ACHN (cell line): ENCODE results near the gene VCL.
"Not testable (repeated sequence)": the region's sequence is repeated elsewhere in the genome, so short reads cannot be mapped to it uniquely, and the experiment has no call there.

ENCODE experiments used
- DNase-seq: peaks from one replicate; pipeline ENCODE4 v3.0.0-alpha.2; 2015
- in situ Hi-C: cut with HindIII; loops from 2 replicates; pipeline ENCODE4 v1.10.0; 2017; ENCODE audit warnings: low sequenced_read_pairs, low pct_ligation_motif_present, low pct_unique_long_range_greater_than_20kb

Gene VCL

DNA sequence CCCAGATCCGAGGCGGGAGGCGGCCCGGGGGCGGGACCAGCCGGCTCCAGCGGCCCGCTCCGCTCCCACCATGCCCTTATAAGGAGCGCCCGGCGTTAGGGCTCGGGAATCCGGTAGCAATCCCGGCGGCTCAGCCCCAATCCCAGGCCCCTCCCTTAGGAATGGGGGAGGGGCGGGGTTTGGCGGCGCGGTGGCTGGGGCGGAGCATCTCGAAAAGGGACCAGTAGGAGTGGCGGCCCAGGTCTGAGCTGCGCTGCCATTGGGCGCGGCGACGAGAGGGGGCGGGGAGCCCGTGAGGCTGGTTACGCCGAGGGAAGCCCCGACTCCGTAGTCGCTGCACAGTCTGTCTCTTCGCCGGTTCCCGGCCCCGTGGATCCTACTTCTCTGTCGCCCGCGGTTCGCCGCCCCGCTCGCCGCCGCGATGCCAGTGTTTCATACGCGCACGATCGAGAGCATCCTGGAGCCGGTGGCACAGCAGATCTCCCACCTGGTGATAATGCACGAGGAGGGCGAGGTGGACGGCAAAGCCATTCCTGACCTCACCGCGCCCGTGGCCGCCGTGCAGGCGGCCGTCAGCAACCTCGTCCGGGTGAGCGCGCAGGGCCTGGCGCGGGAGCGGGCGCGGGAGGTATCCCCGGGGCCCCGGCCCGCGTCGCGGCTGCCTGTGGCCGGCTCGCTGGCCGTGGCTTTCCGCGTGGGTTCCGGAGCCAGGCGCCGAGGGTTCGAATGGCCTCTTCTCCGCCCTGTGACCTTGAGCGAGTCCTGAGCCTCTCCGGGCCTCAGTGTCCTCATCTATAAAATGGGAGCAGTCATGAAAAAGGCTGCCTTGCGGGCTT, at the start of gene VCL:
Gene VCL (plus strand): TSS at position 330 of the 836 bp plus-strand sequence. CDS start 92 bp downstream, at position 422.
- DNase-seq, result peak; percentile 98
- in situ Hi-C loops, result no loop called here

DNA sequence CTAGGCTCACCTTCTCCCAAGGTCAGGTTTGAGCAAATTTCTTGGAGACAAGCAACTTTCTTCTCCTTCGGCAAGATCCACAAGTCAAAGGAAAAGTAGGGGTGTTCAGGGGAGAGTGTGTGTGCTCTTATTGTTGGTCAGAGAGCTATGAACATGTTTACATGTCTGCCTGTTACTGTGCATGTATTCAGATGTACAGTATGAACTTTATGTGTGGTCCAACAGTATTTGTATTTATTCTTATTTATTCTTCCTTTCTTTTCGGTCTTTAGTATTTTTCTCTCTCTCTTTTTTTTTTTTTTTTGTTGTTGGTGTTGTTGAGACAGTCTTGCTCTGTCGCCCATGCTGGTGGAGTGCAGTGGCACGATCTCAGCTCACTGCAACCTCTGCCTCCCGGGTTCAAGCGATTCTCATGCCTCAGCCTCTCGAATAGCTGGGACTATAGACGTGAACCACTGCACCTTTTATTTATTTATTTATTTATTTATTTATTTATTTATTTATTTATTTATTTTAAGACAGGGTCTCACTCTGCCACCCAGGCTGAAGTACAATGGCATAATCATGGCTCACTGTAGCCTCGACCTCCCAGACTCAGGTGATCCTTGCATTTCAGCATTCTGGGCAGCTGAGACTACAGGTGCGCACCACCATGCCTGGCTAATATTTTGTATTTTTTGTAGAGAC, 48.8 kb upstream of the VCL start:
- in situ Hi-C loops, result no loop called here
- no peak for DNase-seq

DNA sequence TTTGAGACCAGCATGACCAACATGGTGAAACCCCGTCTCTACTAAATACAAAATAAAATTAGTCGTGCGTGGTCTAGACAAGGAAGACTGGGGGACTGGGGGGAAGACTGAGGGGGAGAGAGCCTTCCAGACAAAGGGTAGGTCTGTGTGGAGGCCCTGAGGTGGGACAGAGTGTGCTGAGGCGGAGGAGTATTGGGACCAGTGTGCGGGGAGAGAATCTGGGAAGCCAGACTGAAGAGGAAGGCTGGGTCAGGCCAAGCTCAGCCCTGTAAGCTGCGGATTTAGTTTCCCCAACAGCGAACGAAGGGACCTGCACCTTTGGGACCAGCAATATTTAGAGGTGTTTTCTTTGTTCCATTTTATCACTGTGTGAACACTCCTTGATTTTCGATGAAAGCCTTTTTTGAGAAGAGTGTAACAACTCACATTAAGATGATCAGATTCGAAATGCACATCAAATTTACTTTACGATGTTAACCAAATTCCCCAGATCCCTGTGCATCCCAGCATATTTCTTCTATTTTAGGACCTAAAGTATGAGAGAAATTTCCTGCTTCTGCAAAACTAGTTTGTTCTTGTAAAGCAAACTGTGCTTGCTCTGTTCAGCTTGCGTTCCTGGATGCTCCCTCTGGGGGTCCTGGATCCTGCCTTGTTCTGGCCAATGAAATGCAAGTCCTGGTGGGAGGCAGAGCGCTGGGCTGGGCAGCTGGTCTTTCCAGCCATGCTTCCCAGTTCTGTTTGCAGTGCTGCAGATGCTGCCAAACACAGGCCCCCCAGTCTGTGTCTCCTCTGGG, 47.6 kb upstream of the VCL start:
- in situ Hi-C loops, result no loop called here
- DNase-seq, result no peak

DNA sequence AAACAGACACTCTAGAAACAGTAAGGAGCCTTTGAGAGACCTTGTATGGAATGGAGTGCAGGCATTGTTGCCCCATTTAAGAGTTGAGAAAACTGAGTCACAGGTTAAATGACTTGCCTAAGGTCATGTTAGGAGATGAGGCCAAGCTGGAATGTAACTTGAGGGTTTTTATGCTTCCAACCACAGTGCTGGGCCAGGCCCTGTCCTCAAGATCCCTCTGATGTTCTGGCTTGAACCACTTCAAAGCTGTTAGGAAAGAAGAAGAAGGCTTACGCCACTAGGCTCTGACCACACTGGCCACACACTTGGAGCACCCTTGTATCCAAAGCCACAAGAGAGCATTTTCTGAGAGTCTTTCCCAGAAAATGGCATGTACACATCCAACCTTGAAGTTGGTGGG, 44.3 kb upstream of the VCL start:
- in situ Hi-C loops, result no loop called here
- DNase-seq, result no peak

DNA sequence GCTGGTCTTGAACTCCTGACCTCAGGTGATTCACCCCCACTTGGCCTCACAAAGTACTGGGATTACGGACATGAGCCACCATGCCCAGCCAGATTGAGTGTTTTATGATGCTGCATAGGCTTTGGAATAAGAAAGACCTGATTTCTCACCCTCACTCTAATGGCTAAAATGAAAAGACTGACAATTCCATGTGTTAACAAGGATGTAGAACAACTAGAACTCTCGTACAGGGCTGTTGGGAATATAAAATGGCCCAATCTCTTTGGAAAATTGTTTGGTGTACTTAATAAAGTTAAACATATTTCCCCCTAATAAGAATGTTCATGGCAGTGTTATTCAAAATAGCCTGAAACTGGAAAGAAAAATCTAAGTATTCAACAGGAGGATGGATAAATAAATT, 43.2 kb upstream of the VCL start:
- in situ Hi-C loops, result no loop called here
- no peak for DNase-seq

DNA sequence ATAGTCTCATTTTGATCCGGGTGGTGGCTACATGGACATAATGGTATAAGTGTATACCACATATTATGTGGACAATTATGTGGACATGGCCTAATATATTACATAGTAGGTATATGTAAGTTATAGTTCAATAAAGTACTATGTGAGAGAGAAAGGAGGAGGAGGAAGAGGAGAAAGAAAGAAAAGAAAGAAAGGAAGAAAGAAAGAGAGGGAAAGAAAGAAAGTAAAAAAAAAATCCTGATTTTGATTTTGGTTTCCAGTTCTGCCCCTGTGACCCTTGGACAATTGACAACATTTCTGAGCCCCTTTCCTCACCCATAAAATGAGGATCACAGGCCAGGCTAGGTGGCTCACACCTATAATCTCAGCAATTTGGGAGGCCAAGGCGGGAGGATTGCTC, 42.2 kb upstream of the VCL start:
- in situ Hi-C loops, result no loop called here
- no peak for DNase-seq

DNA sequence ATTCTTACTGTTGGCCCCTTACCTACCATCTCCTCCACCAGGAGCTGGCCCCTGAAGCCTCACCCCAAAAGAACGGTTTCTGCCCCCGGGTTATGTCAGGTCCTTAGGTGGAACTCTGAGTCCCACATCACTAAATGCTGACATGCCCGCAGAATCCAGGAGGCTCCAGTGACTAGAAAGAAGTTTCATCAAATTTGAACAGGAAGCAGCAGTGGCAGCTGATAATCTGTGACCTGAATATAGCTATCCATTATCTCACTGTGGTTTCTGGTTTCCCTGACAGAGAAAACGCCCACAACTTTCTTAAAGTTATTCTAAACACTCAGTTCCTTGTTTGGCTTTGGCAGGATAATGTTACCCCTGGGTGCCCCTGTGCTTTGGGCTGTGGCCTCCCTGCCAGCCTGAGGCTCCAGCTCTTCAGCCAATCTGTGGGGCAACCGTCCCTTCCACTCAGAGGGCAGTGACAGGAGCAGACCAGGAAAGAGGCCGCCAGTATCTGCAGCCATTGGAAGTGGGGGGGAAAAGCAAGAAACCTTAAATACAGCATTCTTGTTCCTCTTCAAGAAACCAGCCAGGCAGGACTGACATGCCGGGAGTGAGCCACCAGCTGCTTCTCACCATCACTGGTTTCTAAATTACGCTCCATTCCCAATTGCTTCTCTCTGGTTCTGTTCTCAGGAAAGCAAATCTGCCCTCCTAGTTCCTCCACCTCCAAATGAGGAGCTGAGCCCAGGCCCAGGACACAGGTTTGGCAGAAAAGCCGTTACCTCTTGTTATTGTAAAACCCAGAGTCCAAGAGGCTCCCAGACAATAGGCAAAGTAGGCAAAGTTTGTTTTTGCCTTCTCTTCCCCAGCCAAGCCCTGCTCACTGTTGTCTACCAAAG, 41.2 kb upstream of the VCL start:
- DNase-seq, result peak; percentile 53
- in situ Hi-C loops, result no loop called here

DNA sequence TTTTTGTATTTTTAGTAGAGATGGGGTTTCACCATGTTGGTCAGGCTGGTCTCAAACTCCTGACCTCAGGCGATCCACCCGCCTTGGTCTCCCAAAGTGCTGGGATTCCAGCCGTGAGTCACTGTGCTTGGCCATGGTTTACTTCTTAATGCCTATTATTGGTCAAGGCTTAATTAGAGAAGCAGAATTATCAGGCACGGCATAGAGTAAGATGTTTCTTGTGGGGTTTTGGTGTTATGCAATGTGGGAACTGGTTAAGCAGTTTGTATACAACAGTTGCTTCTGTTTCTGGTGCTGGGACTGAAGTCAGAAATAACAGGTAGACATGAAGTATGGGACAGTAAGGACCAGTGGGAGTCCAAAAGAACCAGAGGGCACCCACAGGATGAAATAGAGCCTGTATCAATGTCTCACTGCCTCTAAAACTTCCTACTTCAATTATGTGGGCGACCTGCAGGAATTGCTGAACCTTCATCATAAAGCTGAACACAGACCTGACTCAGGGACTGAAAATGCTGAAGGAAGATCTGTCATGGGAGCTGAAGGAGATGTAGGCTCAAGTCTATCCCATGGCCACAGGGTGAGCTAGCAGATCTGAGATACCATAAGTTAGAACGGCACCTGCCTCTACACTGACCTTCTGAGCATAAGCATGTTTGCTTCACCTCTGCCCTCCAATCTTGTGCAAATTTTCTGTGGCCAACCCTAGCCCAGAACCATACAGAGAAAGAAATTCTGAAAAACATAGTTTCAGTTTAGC, 38.3 kb upstream of the VCL start:
- in situ Hi-C loops, result no loop called here
- no peak for DNase-seq

DNA sequence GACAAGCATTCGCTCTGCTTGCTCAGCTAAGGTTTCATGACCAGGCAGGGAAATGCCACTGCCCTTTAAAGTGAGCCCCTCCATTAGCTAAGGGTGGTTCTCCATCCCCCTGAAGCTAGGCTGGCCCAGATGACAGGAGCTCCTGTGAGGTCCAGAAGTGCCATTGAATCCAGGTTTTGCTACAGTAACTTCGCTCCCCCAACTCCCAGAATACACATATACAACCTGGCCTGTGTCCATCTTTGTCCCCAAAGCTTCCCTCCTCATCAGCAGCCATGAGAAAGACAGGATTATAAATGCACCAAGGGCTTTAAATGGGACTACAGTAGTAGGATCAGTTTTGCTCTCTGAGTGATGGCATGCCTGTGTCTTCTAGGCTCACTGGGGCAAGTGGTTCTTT, 35.5 kb upstream of the VCL start:
- DNase-seq, result no peak
- in situ Hi-C loops, result no loop called here

DNA sequence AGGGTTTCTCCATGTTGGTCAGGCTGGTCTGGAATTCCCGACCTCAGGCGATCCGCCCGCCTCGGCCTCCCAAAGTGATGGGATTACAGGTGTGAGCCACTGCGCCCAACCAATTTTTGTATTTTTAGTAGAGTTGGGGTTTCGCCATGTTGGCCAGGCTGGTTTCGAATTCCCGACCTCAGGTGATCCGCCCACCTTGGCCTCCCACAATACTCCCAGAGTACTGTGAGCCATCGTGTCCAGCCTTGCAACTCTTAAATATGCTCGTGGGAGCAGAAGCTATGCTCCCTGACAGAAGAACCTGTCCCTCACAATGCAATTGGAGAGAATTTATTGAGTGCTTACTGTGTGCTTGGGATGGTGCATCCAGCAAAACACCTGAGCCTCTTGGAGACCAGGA, 34.4 kb upstream of the VCL start:
- in situ Hi-C loops, DNase-seq: not testable (repeated sequence)

DNA sequence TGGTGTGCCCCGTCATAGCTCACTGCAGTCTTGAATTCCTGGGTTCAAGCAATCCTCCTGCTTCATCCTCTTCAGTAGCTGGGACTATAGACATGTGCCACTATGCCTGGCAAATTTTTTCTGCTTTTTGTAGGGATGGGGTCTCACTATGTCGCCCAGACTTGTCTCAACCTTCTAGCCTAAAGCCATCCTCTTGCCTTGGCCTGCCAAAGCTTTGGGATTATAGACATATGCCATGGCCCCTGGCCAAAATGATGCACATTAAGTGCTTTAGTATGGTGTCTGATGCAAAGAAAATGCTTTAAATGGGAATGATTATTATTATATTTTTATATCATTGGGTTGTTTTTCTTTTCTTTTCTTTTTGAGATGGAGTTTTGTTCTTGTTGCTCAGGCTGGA, 33.2 kb upstream of the VCL start:
- in situ Hi-C loops, result no loop called here
- no peak for DNase-seq

DNA sequence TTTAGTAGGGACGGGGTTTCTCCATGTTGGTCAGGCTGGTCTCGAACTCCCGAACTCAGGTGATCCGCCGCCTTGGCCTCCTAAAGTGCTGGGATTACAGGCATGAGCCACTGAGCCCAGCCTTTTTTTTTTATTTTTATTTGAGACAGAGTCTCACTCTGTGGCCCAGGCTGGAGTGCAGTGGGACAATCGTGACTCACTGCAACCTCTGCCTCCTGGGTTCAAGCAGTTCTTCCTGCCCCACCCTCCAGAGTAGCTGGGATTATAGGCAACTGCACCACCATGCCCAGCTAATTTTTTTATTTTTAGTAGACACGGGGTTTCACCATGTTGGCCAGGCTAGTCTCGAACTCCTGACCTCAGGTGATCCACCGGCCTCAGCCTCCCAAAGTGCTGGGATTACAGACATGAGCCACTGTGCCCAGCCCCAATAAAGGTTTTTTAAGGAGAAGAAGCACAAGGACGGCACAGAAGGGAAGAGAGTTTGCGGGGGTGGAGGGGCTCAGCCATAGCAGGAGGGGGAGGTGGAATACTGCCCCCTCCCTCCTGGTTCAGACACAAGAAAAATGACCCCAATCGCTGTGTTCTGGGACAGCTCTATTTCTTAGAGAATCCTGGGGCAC, 32.5 kb upstream of the VCL start:
- in situ Hi-C loops, DNase-seq: not testable (repeated sequence)

DNA sequence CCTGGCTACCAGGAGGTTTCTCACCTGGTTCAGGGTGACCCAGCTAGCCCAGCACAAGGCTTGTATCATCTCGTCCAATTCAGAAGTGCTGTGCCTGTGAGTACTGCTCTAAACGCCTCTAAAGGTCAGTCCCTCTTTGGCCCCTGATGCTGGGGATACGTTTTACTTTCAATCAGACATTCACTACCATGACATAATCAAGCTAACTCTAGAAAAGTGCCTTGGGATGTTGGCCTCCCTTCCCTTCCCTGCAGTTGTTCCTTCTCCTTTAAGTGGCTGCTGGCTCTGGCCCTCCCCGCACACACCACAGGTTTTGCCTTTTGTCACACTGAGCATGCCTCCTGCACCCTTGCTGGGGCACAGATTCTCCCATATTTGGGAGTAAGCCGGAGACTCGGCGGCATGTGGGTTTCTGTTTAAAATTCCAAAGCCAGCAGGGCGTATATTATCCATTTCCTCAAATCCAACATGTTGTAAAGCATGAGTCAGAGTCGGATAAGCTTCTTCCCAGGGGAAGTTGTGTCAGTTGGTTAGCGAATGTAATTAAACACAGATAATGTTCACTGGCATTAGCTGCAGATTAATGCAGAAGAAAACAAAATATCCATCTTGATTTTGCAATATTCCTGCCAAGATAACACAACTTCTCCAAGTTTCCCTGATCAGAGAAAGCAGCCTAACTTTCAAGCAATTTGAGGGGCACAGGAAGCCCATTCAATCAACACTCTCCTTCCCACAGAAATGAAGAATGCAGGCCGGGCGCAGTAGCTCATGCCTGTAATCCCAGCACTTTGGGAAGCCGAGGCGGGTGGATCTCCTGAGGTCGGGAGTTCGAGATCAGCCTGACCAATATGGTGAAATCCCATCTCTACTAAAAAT, 31.8 kb upstream of the VCL start:
- in situ Hi-C loops, result no loop called here
- peak; percentile 100 for DNase-seq

DNA sequence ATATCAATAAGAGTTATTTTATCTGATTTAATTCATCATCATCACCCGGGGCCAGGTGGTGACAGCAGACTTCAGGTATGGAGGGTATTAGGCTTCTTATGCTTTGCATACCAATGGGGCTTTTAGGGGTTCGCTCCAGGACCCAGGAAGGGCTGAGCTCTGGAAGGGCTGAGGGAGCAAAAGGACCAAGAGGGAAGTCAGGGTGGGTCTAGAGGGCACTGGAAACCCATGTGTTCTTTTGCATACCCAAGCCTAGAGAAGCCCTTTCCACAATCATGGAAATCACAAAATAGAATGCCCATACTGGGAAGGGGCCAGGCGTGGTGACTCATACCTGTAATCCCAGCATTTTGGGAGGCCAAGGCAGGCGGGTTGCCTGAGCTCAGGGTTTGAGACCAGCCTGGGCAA, 30.9 kb upstream of the VCL start:
- no peak for DNase-seq
- in situ Hi-C loops, result no loop called here

DNA sequence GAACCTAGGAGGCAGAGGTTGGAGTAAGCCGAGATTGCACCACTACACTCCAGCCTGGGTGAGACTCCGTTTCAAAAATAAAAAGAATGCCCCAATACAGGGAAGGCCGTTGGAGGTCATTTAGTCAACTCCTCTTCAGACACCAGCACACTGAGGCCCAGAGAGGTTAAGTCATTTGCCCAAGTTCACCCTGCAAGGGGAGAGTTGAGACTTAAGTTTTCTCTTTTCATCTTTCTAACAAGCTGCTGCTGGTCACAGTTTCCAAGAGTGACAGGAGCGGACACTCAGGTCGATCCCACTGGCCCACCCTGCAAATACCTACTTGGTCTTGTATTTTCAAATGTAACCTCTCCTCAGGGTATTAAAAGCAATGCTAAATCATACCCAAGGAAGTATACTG, 30.4 kb upstream of the VCL start:
- in situ Hi-C loops, result no loop called here
- DNase-seq, result no peak

DNA sequence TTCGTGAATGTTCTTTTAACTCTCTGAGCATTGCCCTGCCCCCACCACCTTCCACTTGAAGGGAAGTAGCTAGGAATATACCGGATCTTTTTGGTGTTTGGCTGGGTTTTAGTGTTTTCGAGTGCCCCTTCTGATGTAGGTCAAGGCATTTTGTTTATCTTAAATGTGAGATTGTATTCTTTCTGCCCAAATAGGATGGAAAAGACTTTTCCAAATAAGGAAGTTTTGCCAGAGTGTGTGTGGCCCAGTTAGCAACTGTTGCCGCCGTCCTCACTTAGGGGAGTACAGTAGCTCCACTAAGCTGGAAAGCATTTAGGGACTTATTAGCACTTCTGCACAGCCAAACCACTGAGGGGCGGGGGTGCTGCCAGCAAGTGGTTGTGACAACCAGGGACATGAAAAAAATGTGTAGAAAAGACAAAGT, 29.8 kb upstream of the VCL start:
- no peak for DNase-seq
- in situ Hi-C loops, result no loop called here
